ENCODE results near the gene TEKTIP1. TPM values are rescaled to one million over a fixed set of nuclear protein-coding genes. Genes with fewer than 3 reads are reported as not detected.

The TEKTIP1 gene
- total and polyA plus RNA-seq, 9 of the 15 experiments (the other 6 are each of a cell fraction or from before 2014, with no cell fraction given): 0.66 TPM; not detected in 8

- TF ChIP-seq BCOR (IDR thresholded peaks at IDR 0.05): no peak; the same call in 1 of the 2 replicates
- TF ChIP-seq BRD4 (IDR thresholded peaks at IDR 0.05): peak; percentile 62; the same call in 1 of the 2 replicates
- no peak for TF ChIP-seq HEY1 (CRISPR knock-in tag; IDR thresholded peaks at IDR 0.05; ENCODE audit: borderline replicate concordance)
- TF ChIP-seq XRCC5 (IDR thresholded peaks at IDR 0.05; ENCODE audit: low read depth, low read length): peak; percentile 48; the same call in 1 of the 2 replicates
- peak; percentile 46; the same call in 1 of the 2 replicates for TF ChIP-seq ZBTB9 (CRISPR knock-in tag; IDR thresholded peaks at IDR 0.05)
- peak; percentile 41; the same call in 1 of the 2 replicates for TF ChIP-seq GMEB1 (CRISPR knock-in tag; IDR thresholded peaks at IDR 0.05)
- no peak for TF ChIP-seq DNMT1 (IDR thresholded peaks at IDR 0.05)
- no peak for TF ChIP-seq ZBED1 (IDR thresholded peaks at IDR 0.05)
- TF ChIP-seq TBL1XR1 (IDR thresholded peaks at IDR 0.05; ENCODE audit: low read length in 2 of 2): peak in 1 of 2 experiments; percentile 74; a peak in 2 of 4 replicates
- TF ChIP-seq ZNF184 (CRISPR knock-in tag; IDR thresholded peaks at IDR 0.05): no peak
- no peak for TF ChIP-seq IRF9 (tag; IDR thresholded peaks at IDR 0.05)
- TF ChIP-seq ZNF398 (CRISPR knock-in tag; IDR thresholded peaks at IDR 0.05): no peak
- no peak for TF ChIP-seq E2F4 (CRISPR knock-in tag; IDR thresholded peaks at IDR 0.05; ENCODE audit: low read depth)
- no peak for TF ChIP-seq ZNF449 (CRISPR knock-in tag; IDR thresholded peaks at IDR 0.05)
- TF ChIP-seq ZBTB17 (CRISPR knock-in tag; IDR thresholded peaks at IDR 0.05): 0 out of 2 replicates have a peak, but pooled peaks have one; percentile 25
- no peak for TF ChIP-seq JUNB (CRISPR knock-in tag; conservative IDR thresholded peaks at IDR 0.05)
- TF ChIP-seq ZNF143 (CRISPR knock-in tag; IDR thresholded peaks at IDR 0.05): peak; percentile 49; the same call in 1 of the 2 replicates
- TF ChIP-seq FOXJ3 (CRISPR knock-in tag; IDR thresholded peaks at IDR 0.05): no peak
- peak in 1 of 2 experiments; percentile 99; a peak in 2 of 4 replicates for TF ChIP-seq HDAC1 (IDR thresholded peaks at IDR 0.05)
- no peak for TF ChIP-seq TSC22D4 (tag; IDR thresholded peaks at IDR 0.05)
Observed at GRCh38 chr19:3500429-3501101, 38.4 kb upstream of the TEKTIP1 start, which contains the start of gene DOHH (continued).

All from K562 (cell line).